ENCODE data around the gene PCBP3. TPM values are rescaled to one million over a fixed set of nuclear protein-coding genes. Genes with fewer than 3 reads are reported as not detected.

The PCBP3 gene
- total RNA-seq, 1 experiment from 2014 or later, result 10.9 TPM

GRCh38 chr21:45611296-45611695 is 32.2 kb upstream of the PCBP3 start:
- H3K4me1 ChIP-seq (ENCODE audit: insufficient read depth, low read length), result no peaks in the 10 kb centered on the region
- Mint-ChIP-seq H3K9me3 (peaks cover 0 to 2% of the 10 kb centered on the region in 2 experiments; a peak in 2 of 5 replicates), H3K4me1 (peaks cover 7 to 18% of the 10 kb centered on the region in 2 experiments), H3K36me3 (ENCODE audit: insufficient read depth in 1 of 3, low read depth in 3 of 3) (no peaks in the 10 kb centered on the region), H3K27me3 (ENCODE audit: low read depth) (peaks cover 24% of the 10 kb centered on the region), H3K4me3 (no peak overlapping the region), H3K27ac (no peak overlapping the region; a peak in 1 of 7 replicates)
- no peak overlapping the region for H2BK12ac ChIP-seq (ENCODE audit: insufficient read length, low read depth, low read length)
- peaks cover 2% of the 10 kb centered on the region; the same call in 1 of the 2 replicates for H3K79me2 ChIP-seq (ENCODE audit: insufficient read depth, low read length)
- H3K9ac ChIP-seq (ENCODE audit: extremely low read depth, insufficient read length, low read length), result no peak overlapping the region
- H3K56ac ChIP-seq (ENCODE audit: insufficient read length, low read depth, low read length), result no peak overlapping the region
- H3K23me2 ChIP-seq (ENCODE audit: insufficient read length, low read depth, low read length, poor library complexity, severe bottlenecking), result no peaks in the 10 kb centered on the region
- peak; percentile 10 for DNase-seq
- TF ChIP-seq CTCF (conservative IDR thresholded peaks at IDR 0.05), result no peak
- H2BK15ac ChIP-seq (ENCODE audit: low read depth, low read length), result no peak overlapping the region
- H3K14ac ChIP-seq (ENCODE audit: insufficient read depth, low read length), result no peak overlapping the region
- H2BK20ac ChIP-seq (ENCODE audit: low read depth, low read length, poor library complexity, severe bottlenecking), result no peak overlapping the region
- no peaks in the 10 kb centered on the region for H3K9me3 ChIP-seq (ENCODE audit: control insufficient read depth, low read depth, low read length)
- no peak overlapping the region for H3K27ac ChIP-seq (ENCODE audit: insufficient read length, low read depth, low read length)
- H4K5ac ChIP-seq (ENCODE audit: insufficient read length, low read depth, low read length), result no peak overlapping the region
- H4K91ac ChIP-seq (ENCODE audit: insufficient read length, low read depth, low read length), result no peak overlapping the region
- H3K4ac ChIP-seq (ENCODE audit: low read depth, low read length), result no peak overlapping the region
- H2BK5ac ChIP-seq (ENCODE audit: insufficient read length, low read length), result no peak overlapping the region
- no peak overlapping the region for H4K8ac ChIP-seq (replicated peaks; ENCODE audit: insufficient read length, low read depth, low read length)
- H3K23ac ChIP-seq (ENCODE audit: insufficient read length, low read depth, low read length), result no peak overlapping the region
- H3K18ac ChIP-seq (ENCODE audit: insufficient read length, low read depth, low read length), result no peak overlapping the region
- no CpG with 5 or more reads among the region's 12 CpGs for WGBS (ENCODE audit: extremely low coverage, insufficient read length, low lambda C conversion rate)
- no peak overlapping the region for H3K4me2 ChIP-seq (ENCODE audit: insufficient read depth, insufficient read length, low read length)
- peaks cover 3% of the 10 kb centered on the region; the same call in 1 of the 2 replicates for H3K27me3 ChIP-seq (ENCODE audit: insufficient read depth, low read length)
- no peak overlapping the region for H3T11ph ChIP-seq (ENCODE audit: low read length)
- H4K20me1 ChIP-seq (ENCODE audit: control insufficient read depth, insufficient read depth, insufficient read length), result no peaks in the 10 kb centered on the region
- H2BK120ac ChIP-seq (ENCODE audit: low read depth, low read length, poor library complexity, severe bottlenecking), result no peak overlapping the region
- no peak overlapping the region for H2AK5ac ChIP-seq (ENCODE audit: insufficient read length, low read length)
- no peak overlapping the region for H2AFZ ChIP-seq (ENCODE audit: low read length)
- H3K79me1 ChIP-seq (ENCODE audit: insufficient read depth, low read depth, low read length, poor library complexity, severe bottlenecking), result no peaks in the 10 kb centered on the region
